GM21515 (cell line): Measurements from ENCODE around the gene SCPEP1.
"Not testable (repeated sequence)": the region's sequence is repeated elsewhere in the genome, so short reads cannot be mapped to it uniquely, and the experiment has no call there.

Source experiments
- ATAC-seq: cut with Tn5 transposase; IDR thresholded peaks from one replicate; pipeline ENCODE4 v1.9.1; 2021; ENCODE audit not compliant: unreplicated experiment

SCPEP1 gene

GRCh38 chr17:56977673-56978395 lies at the start of gene SCPEP1:
SCPEP1 (plus strand) TSS chr17:56978131; CDS start chr17:56978160, 29 bp downstream.
- peak; percentile 58 for ATAC-seq

- no peak for ATAC-seq
Observed at GRCh38 chr17:56928586-56928985, 49.3 kb upstream of the SCPEP1 start.

- no peak for ATAC-seq
Observed at GRCh38 chr17:56929362-56929969, 48.5 kb upstream of the SCPEP1 start.

- no peak for ATAC-seq
Observed at GRCh38 chr17:56930739-56931337, 47.1 kb upstream of the SCPEP1 start.

DNA sequence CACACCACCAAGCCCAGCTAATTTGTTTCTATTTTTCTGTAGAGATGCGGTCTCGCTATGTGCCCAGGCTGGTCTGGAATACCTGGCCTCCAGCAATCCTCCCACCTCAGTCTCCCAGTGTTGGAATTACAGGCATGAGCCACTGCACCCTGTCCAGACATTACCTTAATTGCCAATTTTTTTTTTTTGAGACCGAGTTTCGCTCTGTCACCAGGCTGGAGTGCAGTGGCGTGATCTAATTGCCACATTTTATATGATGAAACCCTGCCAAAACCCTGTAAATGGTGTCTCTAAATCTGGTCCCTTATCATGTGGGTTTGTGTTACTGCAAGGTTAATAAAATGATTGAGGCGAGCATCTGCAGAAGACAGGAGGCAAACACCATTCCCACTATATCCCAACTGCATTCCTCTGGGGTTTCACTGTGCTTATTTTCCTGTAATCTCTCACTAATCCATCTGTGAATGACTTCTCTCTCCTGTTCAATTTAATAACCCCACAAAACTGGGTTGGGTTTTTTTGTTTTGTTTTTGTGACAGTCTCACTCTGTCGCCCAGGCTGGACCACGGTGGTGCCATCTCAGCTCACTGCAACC lies 44.7 kb upstream of the SCPEP1 start:
- no peak for ATAC-seq

DNA sequence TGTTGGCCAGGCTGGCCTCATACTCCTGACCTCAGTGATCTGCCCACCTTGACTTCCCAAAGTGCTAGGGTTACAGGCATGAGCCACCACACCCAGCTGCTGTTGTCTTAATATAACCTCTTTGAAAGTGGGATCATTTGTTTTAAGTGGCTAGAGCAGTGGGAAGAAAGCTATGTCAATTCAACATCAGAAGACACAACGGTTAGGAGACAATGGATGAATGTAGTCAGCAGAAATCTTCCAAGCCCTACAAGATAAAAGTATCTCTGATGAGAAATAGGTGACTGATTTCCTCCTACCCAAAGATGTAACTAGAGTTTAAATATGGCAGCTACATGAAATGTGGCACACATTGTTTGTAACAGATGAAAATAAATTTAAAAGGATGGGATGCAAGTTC lies 44.1 kb upstream of the SCPEP1 start:
- no peak for ATAC-seq

- ATAC-seq: no peak
Observed at GRCh38 chr17:56934280-56934679, 43.7 kb upstream of the SCPEP1 start.

GRCh38 chr17:56935461-56935860 lies 42.5 kb upstream of the SCPEP1 start:
- no peak for ATAC-seq

DNA sequence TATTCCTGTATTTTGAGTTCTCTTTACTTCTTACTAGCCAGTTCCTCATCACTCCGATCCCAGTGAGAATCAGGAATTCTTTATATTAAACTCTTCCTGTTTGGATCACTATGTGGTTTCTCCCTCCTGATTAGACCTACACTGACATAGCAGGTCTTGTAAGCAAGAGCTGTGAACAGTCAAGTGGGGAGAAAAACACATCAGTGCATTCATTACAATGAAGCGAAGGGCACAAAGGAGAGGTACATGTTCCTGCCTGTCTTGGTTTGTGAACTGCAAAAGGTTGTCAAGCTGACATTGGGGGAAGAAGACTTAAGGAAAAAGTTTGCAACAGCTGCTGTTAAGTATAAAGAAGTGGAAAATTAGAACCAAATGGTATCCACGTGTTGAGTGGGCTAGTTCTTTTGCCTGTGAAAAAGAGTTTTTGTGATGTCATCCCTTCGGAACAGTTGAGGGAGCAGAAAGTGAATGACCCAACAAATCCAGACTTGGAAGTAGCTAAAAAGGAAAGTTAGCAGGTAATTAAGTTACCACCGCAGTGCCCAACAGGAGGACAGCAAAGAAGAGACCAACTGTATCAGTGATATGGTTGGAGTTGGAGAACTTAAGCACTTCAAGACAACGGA lies 41.1 kb upstream of the SCPEP1 start:
- no peak for ATAC-seq

GRCh38 chr17:56937687-56938086 lies 40.2 kb upstream of the SCPEP1 start:
- no peak for ATAC-seq

GRCh38 chr17:56938206-56938605 lies 39.7 kb upstream of the SCPEP1 start:
- ATAC-seq: not testable (repeated sequence)

- no peak for ATAC-seq
Observed at GRCh38 chr17:56939869-56940484, 38.0 kb upstream of the SCPEP1 start.

DNA sequence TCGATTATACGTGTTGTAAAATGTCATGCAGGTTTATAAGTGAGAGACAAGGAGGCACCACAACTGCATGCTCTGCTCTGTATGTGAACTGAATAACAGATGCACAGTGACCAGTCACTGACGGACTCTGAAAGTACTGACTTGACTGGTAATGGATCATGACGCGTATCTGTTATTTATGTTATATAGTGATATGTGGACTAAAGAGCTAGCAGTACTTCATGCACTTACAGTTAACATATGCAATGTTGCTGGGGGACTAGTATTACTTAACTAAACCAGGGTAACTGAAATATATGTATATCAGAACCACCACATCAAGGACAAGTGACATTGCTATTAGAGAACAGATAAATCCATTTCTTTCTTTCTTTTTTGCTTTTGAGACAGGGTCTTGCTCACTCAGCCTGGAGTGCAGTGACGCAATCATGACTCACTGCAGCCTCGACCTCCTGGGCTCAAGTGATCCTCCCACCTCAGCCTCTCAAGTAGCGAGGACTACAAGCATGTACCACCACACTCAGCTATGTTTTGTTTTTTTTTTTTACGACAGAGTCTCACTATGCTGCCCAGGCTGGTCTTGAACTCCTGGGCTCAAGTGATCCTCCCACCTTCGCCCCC lies 34.3 kb upstream of the SCPEP1 start:
- no peak for ATAC-seq

DNA sequence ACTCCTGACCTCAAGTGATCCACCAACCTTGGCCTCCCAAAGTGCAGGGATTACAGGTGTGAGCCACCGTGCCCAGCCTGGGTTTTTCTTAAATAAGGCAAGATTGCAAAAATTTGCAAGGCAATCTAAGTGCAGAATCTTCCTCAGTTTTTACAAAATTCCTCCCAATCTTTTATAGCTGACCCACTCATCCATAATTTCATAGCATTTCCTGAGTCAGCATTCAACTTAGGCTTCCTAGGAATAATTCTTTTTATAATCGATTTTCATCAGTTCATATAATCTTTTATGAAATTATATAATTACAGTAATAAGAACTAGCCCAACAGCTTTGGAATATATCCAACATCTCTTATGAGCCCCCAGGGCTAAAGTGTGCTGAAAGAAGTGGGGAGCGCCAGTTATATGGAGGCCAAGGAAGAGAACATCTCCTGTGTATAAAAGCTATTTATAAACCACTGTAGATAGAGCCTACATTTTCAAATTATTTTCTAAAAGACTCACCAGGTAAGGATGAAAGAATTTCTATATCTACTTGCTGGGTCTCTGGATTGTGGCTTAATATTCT lies 31.9 kb upstream of the SCPEP1 start:
- no peak for ATAC-seq

DNA sequence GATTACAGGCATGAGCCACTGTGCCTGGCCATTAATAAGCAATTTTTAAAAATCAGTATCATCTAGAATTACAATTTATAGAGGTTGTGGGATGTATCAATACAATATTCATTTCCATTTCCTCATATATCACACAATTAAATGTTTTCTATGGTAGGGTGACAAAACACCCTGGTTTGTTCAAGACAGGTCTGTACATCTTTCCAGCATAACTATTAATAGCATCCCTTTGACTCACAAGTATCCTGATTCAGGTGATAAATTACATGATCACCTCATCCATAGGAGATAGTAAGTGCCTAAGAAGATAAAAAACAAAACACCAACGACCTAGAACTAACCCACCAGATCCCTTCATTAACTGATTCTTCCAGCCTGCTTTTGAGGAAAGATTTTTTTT lies 30.2 kb upstream of the SCPEP1 start:
- no peak for ATAC-seq

DNA sequence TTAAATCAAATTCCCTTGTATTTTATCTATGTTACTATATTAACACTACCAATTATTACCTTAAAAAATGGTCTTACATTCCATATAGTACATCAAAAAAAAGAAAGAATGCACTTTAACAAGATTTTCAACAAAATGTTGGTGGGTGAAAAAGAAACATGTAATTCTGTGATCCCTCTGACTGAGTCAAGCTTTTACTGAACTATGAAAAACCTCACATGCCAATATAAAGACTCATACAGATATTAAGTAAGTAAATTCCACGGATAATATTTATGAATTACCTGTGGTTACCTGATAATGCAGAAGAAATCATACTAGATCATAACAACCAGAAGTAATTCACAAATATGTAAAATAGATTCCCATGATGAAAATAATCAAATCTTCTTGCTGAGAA lies 29.4 kb upstream of the SCPEP1 start:
- ATAC-seq: no peak

- ATAC-seq: no peak
Observed at GRCh38 chr17:56949595-56949994, 28.3 kb upstream of the SCPEP1 start.

- ATAC-seq: no peak
Observed at GRCh38 chr17:56956992-56957391, 20.9 kb upstream of the SCPEP1 start.

GRCh38 chr17:56960596-56961538 lies 17.1 kb upstream of the SCPEP1 start, which contains the start of gene COIL:
COIL (minus strand) TSS chr17:56961050; CDS start chr17:56961019, 31 bp downstream.
- peak; percentile 96 for ATAC-seq
